OCI-LY1 (cell line): ENCODE data around the gene ZNF646.

Experiments
- EZH2 ChIP-seq: fragments of 200-600 bp; sonication (generic), shearing (Covaris generic); IDR thresholded peaks from 2 replicates; pipeline ENCODE4 v1.8.0; 2017; ENCODE audit warnings: borderline replicate concordance, mixed run types, mild to moderate bottlenecking, antibody characterized with exemption, low read length, moderate library complexity, mixed read lengths
- TF ChIP-seq, protein P1 (sequence below): fragments of 200-600 bp; sonication (generic), shearing (Covaris generic); IDR thresholded peaks from 2 replicates; pipeline ENCODE4 v1.5.1; 2017; ENCODE audit warnings: mild to moderate bottlenecking, antibody characterized with exemption, low read length, moderate library complexity, mixed read lengths

DNA sequence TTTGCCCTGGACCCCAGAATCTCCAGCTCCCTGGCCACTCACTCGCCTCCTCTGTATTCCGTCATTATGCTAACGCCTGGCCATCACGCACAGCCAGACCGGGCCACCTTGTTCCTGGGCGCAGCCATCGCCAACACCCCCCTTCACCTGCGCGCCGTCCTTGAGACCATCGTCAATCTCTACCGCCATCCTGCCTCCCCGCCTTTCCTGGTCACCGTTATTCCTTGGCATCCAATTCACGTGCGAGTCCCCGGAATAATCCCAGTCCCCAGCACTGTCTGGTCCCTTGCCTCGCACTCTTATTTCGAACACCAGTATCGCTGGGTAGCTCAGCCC lies 19.8 kb downstream of the ZNF646 start:
- TF ChIP-seq, protein P1, sequence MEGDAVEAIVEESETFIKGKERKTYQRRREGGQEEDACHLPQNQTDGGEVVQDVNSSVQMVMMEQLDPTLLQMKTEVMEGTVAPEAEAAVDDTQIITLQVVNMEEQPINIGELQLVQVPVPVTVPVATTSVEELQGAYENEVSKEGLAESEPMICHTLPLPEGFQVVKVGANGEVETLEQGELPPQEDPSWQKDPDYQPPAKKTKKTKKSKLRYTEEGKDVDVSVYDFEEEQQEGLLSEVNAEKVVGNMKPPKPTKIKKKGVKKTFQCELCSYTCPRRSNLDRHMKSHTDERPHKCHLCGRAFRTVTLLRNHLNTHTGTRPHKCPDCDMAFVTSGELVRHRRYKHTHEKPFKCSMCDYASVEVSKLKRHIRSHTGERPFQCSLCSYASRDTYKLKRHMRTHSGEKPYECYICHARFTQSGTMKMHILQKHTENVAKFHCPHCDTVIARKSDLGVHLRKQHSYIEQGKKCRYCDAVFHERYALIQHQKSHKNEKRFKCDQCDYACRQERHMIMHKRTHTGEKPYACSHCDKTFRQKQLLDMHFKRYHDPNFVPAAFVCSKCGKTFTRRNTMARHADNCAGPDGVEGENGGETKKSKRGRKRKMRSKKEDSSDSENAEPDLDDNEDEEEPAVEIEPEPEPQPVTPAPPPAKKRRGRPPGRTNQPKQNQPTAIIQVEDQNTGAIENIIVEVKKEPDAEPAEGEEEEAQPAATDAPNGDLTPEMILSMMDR = no peak
- no peak for TF ChIP-seq EZH2
